ENCODE measurements around the gene ABCB11.

Gene ABCB11

DNA sequence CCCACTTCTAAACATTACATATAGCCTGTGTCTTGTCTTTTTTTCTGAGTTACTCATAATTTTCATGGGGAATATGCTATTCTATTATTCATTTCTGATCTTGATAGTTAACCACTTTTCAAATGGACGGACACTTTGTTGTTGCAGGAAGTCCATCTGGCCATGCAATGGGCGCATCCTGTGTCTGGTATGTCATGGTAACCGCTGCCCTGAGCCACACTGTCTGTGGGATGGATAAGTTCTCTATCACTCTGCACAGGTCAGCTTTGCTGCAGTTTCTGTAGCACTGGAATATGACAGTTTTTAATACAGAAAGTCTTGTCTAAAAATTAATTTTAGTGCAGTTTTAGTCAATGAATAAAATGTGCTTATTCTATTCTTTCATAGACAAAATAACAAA is 126.8 kb downstream of the ABCB11 start:
- no peak overlapping the region for H3K27ac ChIP-seq
- TF ChIP-seq, protein P1, sequence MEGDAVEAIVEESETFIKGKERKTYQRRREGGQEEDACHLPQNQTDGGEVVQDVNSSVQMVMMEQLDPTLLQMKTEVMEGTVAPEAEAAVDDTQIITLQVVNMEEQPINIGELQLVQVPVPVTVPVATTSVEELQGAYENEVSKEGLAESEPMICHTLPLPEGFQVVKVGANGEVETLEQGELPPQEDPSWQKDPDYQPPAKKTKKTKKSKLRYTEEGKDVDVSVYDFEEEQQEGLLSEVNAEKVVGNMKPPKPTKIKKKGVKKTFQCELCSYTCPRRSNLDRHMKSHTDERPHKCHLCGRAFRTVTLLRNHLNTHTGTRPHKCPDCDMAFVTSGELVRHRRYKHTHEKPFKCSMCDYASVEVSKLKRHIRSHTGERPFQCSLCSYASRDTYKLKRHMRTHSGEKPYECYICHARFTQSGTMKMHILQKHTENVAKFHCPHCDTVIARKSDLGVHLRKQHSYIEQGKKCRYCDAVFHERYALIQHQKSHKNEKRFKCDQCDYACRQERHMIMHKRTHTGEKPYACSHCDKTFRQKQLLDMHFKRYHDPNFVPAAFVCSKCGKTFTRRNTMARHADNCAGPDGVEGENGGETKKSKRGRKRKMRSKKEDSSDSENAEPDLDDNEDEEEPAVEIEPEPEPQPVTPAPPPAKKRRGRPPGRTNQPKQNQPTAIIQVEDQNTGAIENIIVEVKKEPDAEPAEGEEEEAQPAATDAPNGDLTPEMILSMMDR (IDR thresholded peaks at IDR 0.05) = no peak
- DNase-seq (ENCODE audit: low spot score) = no peak
- H3K4me3 ChIP-seq = no peak overlapping the region

GRCh38 chr2:168903888-168904287 is 127.2 kb downstream of the ABCB11 start:
- TF ChIP-seq, protein P1 (IDR thresholded peaks at IDR 0.05) = no peak
- Histone ChIP-seq H3K27ac (no peak overlapping the region), H3K4me3 (no peak overlapping the region)
- no peak for DNase-seq (ENCODE audit: low spot score)

- Histone ChIP-seq H3K4me3 (no peak within 1 kb of the TSS), H3K27ac (no peak within 1 kb of the TSS)
- TF ChIP-seq, protein P1 (IDR thresholded peaks at IDR 0.05) = no peak
- no peak for DNase-seq (ENCODE audit: low spot score)
Measured at GRCh38 chr2:168901003-168901402, 130.1 kb downstream of the ABCB11 start, which contains the start of gene G6PC2. TSS of gene G6PC2 (plus strand) at chr2:168901291. CDS start at chr2:168901332, 41 bp downstream.

GRCh38 chr2:168897449-168897848 is 133.7 kb downstream of the ABCB11 start:
- H3K4me3 ChIP-seq = no peak overlapping the region
- DNase-seq (ENCODE audit: low spot score) = no peak
- H3K27ac ChIP-seq = no peak overlapping the region
- TF ChIP-seq, protein P1 (IDR thresholded peaks at IDR 0.05) = no peak

DNA sequence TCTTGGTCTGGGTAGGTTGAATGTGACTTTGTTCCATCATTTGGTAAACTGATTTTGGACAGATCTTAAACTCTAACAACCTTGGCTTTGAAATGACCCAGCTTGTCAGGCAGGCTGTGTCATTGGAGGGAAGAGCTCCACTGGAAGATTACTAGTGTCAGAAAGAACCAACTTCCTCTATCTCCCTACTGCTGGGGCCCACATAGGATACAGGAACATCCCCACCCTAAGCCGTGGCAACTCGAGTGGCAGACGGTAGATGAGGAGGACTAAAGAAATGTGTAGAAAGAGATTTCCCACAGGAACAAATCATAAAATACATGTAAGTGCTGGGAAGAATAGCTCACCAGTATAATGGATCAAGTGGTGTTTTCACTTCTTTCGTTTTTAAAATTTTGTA is 134.3 kb downstream of the ABCB11 start:
- H3K4me3 ChIP-seq = no peak overlapping the region

GRCh38 chr2:168895771-168896170 is 135.4 kb downstream of the ABCB11 start:
- no peak overlapping the region for H3K4me3 ChIP-seq
- H3K27ac ChIP-seq = no peak overlapping the region
- DNase-seq (ENCODE audit: low spot score) = no peak
- TF ChIP-seq, protein P1 (IDR thresholded peaks at IDR 0.05) = no peak

More for the DNA sequence above, 134.3 kb downstream of the ABCB11 start:
- no peak overlapping the region for H3K27ac ChIP-seq
- no peak for DNase-seq (ENCODE audit: low spot score)
- TF ChIP-seq, protein P1 (IDR thresholded peaks at IDR 0.05) = no peak

GRCh38 chr2:168894720-168895119 is 136.4 kb downstream of the ABCB11 start:
- no peak overlapping the region for H3K27ac ChIP-seq
- DNase-seq (ENCODE audit: low spot score) = no peak
- TF ChIP-seq, protein P1 (IDR thresholded peaks at IDR 0.05) = no peak
- no peak overlapping the region for H3K4me3 ChIP-seq

All from coronary artery (tissue), 2 donors.